HG03457 (cell line): ENCODE results near the gene EIF5AL1.
"Not testable (repeated sequence)": the region's sequence is repeated elsewhere in the genome, so short reads cannot be mapped to it uniquely, and the experiment has no call there.

Source experiments
- ATAC-seq: cut with Tn5 transposase; IDR thresholded peaks from one replicate; pipeline ENCODE4 v1.9.1; 2021; ENCODE audit warnings: moderate number of reproducible peaks; ENCODE audit not compliant: unreplicated experiment

Gene EIF5AL1

DNA sequence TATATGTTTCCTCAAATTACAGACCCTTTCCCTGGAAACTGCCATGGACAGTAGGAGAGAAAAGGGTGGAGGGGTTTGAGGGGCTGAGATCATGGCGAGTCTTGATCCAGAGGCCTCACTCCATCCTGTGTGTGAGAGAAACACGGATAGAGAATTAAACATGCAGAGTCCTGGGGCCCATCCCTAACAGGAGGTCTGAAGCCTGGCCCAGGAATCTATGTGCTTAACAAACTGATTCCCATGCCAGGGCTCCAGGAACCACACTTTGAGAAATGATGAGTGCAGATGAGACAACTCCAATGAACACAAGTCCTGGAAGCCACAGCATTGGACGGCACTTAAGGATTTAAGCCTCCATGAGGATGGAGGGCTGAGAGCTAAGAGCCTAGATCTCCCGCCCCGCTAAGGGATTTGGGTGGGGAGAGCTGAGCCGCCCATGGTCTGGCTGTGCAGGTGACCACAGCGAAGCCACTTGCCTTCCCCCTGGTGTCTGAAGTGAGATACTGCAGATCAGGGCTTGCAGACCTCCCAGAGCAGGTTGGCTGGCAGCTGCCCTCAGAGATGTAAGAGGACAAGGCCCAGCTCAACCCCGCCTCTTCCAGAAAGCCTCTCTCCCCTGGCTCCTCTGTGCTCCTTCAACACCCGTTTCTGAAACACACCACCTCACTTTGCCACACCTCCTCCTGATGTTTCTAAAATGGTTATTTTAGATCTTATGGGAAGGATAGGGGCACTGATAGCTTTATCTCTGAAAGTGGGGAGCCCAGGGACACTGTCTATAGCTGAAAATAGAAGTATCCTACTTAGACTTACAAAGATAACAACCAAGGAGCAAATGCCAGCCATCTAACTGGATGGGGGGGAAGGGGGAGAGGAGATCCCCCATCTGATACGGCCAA is 24.8 kb upstream of the EIF5AL1 start:
- ATAC-seq: no peak

DNA sequence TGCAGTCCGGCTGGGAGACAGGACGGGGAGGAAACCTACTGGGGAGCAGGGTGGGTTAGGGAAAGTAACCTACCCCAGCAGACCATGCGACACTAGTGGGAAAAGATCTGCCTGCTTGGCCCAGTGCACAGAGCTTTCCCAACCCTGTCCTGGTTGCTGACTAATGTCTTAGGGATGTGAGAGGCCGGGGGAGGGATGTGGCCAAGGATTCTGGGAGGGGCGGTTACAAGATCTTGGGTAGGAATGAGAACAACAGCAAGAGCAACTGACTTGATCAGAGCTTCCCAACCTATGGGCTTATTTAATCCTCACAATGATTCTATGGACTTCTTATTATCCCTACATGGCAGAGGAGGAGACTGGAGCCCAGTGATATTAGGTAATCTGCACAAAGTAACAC is 24.0 kb upstream of the EIF5AL1 start:
- ATAC-seq: no peak

DNA sequence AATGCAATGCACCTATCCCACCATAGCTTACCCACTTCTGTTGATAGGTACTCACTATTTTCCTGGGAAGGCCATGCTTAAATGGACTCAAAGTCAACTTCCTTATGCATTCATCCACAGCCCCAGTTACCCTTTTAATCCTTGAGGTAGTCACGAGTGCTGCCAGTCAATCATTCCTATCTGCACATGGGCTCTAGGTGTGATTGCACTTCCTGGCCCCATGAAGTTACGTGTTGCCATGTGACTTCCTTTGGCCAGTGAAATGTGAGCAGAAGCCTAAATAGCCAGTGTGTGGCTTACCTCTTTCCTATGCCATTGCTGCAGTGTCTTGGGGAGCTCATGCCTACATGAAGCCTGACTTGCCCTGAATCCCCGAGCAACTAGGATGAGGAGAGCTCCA is 23.5 kb upstream of the EIF5AL1 start:
- no peak for ATAC-seq

DNA sequence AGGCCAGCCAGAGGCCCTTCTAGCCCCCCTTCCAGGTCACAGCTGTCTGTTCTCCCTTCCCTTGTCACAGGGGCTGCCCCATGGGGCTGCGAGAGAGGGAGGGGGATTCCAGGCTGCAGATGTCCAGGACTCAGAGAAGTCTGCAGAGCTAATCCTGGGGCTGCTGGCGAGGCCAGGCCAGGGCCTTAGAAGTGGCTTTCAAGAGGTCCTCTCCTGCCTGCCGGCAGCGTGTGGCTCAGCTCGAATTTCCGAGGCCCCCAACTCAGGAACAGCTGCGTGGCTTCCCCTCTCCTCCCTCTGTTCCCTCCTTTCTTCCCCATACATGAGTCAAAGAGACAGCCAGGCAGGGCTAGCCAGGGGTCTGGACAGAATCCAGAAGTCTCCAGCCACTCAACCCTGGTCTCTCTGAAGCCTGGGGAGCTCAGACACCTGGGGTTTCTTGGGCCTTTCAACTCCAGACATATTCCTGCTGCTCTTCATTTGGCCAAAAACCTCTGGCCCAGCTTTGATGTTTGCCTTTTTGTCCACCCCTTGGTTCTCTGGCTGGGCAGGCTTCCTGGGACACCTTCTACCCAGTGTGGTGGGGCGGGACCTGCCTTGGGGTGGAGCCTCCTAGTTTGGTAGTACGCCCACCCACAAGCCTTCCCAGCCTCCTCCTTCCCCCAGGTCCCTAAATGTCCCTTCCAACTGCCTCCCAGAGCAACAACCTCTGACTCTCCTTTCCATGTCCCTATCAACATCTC is 21.8 kb upstream of the EIF5AL1 start:
- no peak for ATAC-seq

DNA sequence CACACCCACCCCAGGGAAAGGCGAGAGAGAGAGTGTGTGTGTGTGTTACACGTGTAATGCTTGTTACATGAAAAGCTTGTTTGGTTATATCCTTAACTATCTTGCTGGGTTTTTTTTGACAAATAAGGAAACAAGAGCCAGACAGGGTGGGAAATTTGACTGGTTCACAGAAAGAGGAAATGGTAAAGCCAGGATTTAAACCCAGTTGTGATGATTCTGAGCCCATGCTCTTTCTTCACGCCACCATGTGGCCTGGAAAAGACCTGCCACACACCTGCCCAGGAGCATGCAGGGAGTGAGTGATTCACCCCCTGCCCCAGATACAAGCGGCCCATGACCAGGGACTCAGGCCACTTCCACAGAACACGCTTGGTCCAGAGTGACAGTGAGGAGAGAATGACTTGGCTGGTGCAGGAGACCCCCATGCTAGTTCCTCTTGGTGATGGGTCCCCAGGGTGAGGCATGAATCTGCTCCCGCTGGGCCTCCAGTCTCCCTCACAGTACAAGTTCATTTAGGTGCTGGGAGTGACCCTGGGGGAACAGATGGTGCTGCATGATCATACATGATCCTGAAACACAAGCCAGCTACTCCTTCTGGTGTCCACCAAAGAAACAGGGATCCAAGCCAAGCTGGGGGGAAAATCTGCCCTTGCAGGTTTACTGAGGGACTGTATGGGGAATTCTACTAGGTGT is 21.0 kb upstream of the EIF5AL1 start:
- ATAC-seq: no peak

DNA sequence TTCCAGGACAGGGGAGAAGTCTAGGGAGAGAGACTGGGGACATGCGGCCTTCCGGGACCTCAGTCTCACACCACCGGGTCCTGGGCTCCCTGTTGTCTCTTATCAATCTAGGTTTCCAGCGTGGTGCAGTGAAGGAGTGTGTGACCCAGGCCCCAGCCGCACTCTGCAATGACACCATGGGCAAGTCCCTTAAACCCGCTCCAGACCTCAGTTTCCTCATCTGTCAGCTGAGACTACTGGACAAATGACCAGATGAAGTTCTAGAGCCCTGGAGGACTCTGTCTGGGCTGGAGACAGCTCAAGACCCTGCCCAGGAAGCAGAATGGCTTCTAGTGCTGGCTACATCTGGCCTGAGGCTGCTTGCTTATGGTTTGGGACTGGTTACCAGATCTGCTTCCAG is 20.1 kb upstream of the EIF5AL1 start:
- ATAC-seq: no peak

DNA sequence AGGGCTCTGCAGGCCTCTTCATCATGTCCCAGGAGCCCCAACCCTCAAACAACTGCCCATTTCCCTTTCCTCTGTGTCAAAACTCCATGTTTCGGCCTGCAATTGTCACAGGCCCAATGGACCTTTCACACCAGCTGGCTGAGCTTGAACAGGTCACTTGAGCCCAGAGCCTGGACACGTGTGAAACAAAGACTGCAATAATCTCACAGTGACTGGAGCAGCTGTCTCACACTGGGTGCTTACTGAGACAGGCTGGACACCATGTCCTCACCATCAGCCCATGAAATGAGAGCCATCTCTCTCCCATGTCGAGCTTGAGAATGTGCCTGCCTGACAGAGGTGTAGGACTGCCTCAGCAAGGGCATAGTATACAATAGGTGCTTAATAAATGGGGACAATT is 19.5 kb upstream of the EIF5AL1 start:
- ATAC-seq: no peak

DNA sequence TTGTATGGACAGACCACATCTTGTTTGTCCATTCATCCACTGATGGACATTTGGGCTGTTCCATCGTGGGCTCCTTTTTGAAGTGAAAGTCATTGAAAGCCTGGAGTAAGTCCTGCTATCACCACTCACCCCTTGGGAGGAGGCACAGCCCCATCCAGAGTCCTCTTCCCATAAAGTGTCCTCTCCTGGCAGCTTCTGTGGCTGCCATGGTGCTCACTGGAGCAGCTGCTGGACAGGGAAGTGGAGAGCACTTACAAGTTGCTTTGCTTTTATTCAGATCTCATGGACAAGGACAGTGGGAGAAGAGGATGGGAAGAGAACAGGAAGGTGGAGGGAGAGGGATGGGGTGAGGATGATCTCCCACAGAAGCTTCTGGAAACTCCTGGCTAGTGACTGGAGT is 18.5 kb upstream of the EIF5AL1 start:
- ATAC-seq: no peak

DNA sequence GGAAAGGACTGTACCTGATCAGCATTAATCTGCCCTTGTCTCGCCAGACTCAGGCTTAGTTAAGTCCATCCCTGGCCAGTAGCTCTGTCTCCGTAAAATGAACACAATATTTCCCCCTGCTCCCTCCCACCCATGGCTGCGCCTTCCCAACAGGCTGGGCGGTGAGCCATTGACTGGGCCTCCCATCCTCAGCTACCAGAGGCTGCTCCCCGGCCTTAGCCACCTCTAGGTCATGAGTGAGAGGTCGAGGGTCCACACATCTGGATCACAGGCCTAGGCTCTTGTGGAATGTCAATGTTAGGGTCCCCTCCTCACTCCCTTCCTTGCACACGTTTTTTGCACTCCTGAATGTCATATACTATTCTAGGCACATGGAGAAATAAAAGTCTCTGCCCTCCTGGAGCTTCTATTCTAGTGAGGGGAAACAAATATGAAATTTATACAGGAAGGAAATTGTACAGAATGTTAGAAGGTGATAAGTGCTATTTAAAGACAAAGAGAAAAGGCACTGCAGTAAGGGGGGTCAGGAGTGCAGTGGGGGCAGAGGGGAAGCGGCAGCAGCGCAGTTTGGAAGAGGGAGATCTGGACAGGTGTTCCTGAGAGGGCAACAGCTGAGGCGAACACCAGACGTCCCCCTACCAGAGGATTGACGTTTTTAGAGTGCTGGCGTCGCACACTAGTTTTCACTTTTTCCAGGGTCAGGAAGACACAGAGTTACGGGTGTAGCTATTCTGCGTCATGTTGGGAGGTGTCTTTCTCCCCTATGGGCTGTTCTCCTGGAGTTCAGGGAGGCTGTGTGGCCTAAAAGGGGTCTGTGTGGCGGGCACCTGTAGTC is 17.2 kb upstream of the EIF5AL1 start:
- ATAC-seq: no peak

DNA sequence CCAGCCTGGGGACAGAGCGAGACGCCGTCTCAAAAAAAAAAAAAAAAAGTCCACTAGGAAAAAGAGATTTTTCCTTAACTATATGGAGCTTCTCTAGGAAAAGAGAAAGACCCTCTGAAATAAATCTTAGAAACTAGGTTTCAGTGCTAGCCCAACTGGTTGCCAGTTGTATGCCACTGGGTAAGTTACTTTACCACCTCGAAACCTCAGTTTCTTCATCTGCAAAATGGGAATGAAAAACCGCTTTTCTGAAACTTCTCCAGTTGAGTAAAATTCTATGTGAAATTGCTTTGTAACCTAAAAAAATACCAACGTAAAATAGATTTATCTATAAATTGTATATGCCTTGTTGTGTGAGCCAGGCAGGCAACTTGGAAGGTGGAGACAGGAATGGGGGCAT is 16.5 kb upstream of the EIF5AL1 start:
- ATAC-seq: no peak

DNA sequence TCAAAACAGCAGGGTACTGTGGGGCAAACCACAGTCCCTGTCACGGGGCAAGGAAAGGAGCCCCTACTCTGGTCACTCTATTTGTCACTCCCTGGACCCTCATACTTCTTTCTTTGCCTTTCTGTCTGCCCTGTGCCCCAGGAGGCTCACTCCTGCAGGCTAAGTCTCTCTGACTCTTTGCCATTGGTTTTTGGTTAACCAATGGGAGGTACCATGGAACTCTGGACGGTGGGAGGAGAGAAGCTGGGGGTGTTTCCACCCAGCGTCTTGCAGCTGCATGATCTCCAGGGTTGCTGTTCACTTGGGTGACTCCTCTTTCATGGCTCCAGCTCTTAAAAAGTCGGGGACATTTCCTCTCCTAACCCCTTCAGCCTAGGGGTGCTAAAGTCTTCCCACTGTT is 15.4 kb upstream of the EIF5AL1 start:
- ATAC-seq: no peak

DNA sequence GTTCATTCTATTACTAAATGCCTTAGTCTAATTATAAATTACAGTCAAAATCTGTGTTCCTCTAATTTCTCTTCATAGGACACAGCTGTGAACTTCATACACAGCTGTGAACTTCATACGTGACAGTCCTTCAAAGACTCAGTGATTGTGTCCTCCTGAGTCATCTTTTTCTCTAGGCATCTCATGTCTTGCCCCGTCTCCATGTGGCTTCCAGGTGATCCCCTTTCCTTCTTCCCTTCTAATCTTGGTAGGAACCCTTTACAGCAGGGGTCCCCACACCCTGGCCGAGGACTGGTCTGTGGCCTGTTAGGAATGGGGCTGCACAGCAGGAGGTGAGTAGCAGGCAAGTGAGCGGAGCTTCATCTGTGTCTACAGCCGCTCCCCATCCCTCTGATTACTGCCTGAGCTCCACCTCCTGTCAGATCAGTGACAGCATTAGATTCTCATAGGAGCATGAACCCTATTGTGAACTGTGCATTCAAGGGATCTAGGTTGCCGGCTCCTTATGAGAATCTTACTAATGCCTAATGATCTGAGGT is 14.0 kb upstream of the EIF5AL1 start:
- ATAC-seq: no peak

DNA sequence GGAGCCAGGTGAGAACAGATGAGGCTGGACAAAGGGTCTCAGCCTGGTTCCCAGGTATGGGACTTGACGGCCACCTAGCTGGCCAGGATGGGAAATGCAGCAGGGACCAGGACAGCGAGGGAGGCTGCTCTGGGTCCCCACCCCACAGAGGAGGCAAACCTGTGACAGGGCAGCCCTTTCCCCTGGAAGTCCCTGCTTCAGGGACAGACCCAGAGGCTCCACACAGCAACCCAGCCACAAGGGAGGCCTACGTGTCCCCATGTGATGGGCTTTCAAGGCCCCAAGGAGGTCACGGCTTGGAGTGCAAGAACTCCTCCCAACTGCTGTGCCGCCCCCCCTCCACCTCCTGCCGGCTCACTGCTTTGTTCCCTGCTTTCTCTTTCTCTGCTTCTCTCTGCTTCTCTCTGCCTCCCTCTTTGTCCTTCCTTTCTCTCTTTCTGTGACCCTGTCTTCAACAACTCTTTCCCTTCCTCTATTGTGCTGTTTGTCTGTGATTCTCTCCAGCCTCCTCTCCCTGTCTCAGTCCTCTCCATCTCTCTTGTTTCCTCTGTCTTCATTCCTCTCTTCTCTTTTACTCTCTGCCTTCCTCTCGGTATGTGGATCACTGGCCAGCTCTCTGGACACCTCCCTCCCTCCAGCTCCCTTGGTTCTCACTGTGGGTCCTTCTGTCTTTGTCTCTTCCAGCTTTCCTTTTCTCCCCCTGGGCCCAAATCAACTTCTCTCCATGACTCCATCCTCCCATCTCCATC is 9.6 kb upstream of the EIF5AL1 start:
- ATAC-seq: no peak

DNA sequence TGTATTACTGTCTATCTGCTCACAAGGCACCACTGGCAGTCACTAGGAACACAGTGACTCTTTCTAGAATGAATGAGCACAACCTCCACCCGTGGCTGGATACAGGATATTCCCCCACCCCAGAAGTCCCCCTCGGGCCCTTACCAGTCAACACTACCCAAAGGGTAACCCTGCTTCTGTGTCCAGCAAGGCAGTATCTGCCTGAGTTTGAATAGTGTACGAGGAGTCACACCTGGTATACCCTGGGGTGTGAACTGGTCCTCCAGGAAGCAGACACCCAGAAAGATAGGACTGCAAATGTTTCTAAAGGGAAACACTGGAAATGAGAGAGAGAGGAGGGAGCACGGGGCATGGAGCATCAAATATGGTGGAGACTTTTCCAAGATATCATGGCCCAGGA is 8.5 kb upstream of the EIF5AL1 start:
- not testable (repeated sequence) for ATAC-seq

DNA sequence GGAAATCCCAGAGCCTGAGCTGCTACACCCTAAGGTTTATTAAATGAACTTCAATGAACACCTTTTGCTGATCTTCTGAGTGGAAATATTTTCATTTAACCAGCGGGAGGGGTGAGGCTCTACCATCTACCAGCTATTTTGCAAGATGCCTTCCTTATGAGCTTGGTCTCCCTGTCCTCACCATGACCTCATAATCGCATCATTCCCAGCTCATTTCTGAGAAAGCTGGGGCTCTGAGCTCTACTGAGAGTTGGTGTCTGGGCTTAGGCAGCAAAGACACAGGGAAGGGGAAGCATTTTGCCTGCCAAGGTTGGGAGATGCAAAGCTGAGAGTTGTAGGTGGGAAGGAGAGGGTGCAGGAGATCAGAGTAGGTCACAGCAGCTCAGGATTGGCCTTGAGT is 7.8 kb upstream of the EIF5AL1 start:
- not testable (repeated sequence) for ATAC-seq

DNA sequence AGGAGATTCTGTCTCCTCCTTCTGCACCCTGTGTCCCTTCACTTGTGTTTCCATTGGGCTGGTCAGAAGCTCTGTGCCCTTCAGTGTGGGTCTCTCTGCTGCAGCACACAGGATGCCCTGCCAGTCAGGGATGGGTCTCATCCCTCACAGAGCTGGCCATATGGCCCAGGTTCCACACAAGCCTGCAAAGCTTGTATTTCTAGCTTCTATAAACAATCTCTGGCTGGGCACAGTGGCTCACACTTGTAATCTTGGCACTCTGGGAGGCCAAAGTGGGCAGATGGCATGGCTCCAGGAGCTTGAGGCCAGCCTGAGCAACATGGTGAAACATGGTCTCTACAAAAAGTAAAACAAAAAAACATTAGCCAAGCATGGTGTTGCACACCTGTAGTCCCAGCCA is 7.0 kb upstream of the EIF5AL1 start:
- ATAC-seq: not testable (repeated sequence)

DNA sequence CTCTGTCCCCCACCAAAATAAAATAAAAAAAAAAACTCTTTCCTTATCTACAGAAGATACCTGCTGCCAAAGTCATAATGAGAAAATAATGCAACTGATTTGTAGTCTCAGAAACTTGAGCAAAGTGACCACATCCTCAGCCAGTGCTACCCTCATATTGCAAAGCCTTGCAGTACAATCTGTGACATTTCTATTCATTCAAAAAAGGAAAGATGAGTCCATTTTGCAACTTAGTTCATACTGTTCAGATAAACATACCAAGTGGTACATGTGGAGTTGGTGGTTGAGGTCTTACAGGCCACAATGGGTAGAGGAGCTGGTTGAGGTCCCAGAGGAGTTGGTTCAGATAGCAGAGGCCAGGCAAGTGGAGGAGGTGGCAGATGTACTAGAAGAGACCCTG is 6.5 kb upstream of the EIF5AL1 start:
- ATAC-seq: no peak

DNA sequence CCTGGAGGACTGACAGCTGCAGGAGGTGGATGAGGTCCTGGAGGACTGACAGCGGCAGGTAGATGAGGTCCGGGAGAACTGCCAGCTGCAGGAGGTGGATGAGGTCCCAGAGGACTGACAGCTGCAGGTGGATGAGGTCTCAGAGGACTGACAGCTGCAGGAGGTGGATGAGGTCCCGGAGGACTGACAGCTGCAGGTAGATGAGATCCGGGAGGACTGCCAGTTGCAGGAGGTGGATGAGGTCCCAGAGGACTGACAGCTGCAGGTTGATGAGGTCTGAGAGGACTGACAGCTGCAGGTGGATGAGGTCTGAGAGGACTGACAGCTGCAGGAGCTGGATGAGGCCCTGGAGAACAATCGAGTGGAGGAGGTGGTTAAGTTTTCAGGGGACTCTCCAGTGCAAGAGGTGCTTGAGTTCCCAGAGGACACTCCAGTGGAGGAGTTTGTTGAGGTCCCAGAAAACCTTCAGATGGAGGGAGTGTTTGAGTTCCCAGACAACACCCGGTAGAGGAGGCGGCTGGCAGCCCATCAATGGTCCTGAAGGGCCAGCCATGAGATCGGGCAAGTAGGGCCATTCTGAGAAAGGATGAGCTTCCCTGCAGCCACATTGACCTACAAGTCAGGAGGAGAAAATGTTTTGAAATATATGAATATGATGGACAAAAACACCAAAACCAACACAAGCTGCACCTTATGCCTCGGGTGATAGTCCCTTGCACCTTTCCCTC is 4.7 kb upstream of the EIF5AL1 start:
- ATAC-seq: no peak

DNA sequence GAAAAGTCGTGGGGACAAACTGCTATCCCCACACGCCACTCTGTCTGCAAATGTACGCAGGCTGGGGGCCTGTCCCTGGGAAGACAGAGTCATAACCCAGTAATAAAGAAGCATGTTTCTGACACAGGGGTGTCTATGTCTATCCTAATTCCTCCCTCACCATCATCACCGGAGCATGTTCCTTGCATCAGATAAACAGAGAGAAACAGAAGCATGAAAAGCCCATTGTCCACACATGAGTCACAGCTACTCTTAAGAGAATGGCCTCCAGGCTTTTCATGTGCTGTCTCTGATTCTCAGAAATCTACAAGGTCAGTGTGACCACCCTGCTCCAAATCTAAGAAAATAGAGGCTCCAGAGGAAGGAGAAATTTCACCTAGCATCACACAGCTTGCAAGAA is 4.1 kb upstream of the EIF5AL1 start:
- ATAC-seq: not testable (repeated sequence)
